Liver (tissue), 9 donors: ENCODE data around the gene SPTSSA. TPM values are rescaled to one million over a fixed set of nuclear protein-coding genes. Genes with fewer than 3 reads are reported as not detected.

ENCODE experiments used
- DNase-seq: peaks from one replicate; pipeline ENCODE4 v3.0.0-alpha.2; 2017; ENCODE audit warnings: low spot score
- H3K27ac ChIP-seq, 2 donors: one replicate each; pipeline ENCODE4 v1.7.0; 2013; ENCODE audit warnings: inconsistent platforms in 2 of 2, low read length in 2 of 2, control low read depth in 1 of 2, low read depth in 1 of 2, mild to moderate bottlenecking in 1 of 2
- H3K27me3 ChIP-seq, 4 donors: one replicate each; pipeline versions ENCODE4 v1.6.1 to v1.7.0; 2013; ENCODE audit warnings: low read length in 3 of 4, inconsistent platforms in 1 of 4, mild to moderate bottlenecking in 1 of 4, moderate library complexity in 1 of 4; ENCODE audit not compliant: control insufficient read depth in 4 of 4, insufficient read depth in 4 of 4
- H3K36me3 ChIP-seq, 4 donors: one replicate each; pipeline versions ENCODE4 v1.6.1 to v1.7.0; 2013; ENCODE audit warnings: low read length in 3 of 4, mild to moderate bottlenecking in 3 of 4, low read depth in 1 of 4, moderate library complexity in 1 of 4; ENCODE audit not compliant: control insufficient read depth in 4 of 4, insufficient read depth in 3 of 4
- H3K4me1 ChIP-seq, 4 donors: one replicate each; pipeline versions ENCODE4 v1.6.1 to v1.7.0; 2013; ENCODE audit warnings: low read length in 3 of 4, mild to moderate bottlenecking in 3 of 4, moderate library complexity in 1 of 4; ENCODE audit not compliant: control insufficient read depth in 4 of 4, insufficient read depth in 4 of 4
- H3K4me3 ChIP-seq, 3 donors: one replicate each; pipeline versions ENCODE4 v1.6.1 to v1.7.0; 2013; ENCODE audit warnings: low read length in 3 of 3, control low read depth in 1 of 3, low read depth in 1 of 3, mild to moderate bottlenecking in 1 of 3
- H3K9ac ChIP-seq, 2 donors: one replicate each; pipeline ENCODE4 v1.7.0; 2013; ENCODE audit warnings: low read length in 2 of 2, mild to moderate bottlenecking in 2 of 2, moderate library complexity in 2 of 2, control low read depth in 1 of 2, low read depth in 1 of 2
- H3K9me3 ChIP-seq, 4 donors: one replicate each; pipeline versions ENCODE4 v1.6.1 to v1.7.0; 2013; ENCODE audit warnings: low read length in 3 of 4; ENCODE audit not compliant: control insufficient read depth in 4 of 4
- ATF3 ChIP-seq: IDR thresholded peaks from 2 replicates; pipeline ENCODE4 v1.6.1; 2016; ENCODE audit warnings: antibody characterized with exemption
- CTCF ChIP-seq: fragments of 150-350 bp; IDR thresholded peaks from 2 replicates; pipeline ENCODE4 v1.5.1; 2017; ENCODE audit warnings: improper control_type of control experiment, low read depth, low read length; ENCODE audit not compliant: missing input control
- EGR1 ChIP-seq, 2 donors: IDR thresholded peaks; 2 replicates each; pipeline ENCODE4 v1.6.1; 2016 to 2018; ENCODE audit warnings: antibody characterized with exemption in 2 of 2, low read depth in 2 of 2
- FOXA1 ChIP-seq: IDR thresholded peaks from 2 replicates; pipeline ENCODE4 v1.6.1; 2016; ENCODE audit warnings: antibody characterized with exemption
- FOXA2 ChIP-seq: IDR thresholded peaks from 2 replicates; pipeline ENCODE4 v1.6.1; 2016; ENCODE audit warnings: antibody characterized with exemption
- GABPA ChIP-seq, 2 donors: IDR thresholded peaks in 1 of 2; conservative IDR thresholded peaks in 1 of 2; 2 replicates each; pipeline ENCODE4 v1.6.1; 2016; ENCODE audit warnings: antibody characterized with exemption in 2 of 2, mild to moderate bottlenecking in 1 of 2, moderate library complexity in 1 of 2
- HNF4A ChIP-seq, 2 donors: conservative IDR thresholded peaks; 2 replicates each; pipeline ENCODE4 v1.6.1; 2016; ENCODE audit warnings: antibody characterized with exemption in 2 of 2, mild to moderate bottlenecking in 2 of 2
- HNF4G ChIP-seq: IDR thresholded peaks from 2 replicates; pipeline ENCODE4 v1.6.1; 2016; ENCODE audit warnings: antibody characterized with exemption
- JUND ChIP-seq, 2 donors: IDR thresholded peaks; 2 replicates each; pipeline ENCODE4 v1.6.1; 2016; ENCODE audit warnings: antibody characterized with exemption in 2 of 2
- MAX ChIP-seq: IDR thresholded peaks from 2 replicates; pipeline ENCODE4 v1.6.1; 2016; ENCODE audit warnings: antibody characterized with exemption
- NR2F2 ChIP-seq: IDR thresholded peaks from 2 replicates; pipeline ENCODE4 v1.6.1; 2016; ENCODE audit warnings: antibody characterized with exemption
- RAD21 ChIP-seq, 2 donors: IDR thresholded peaks; 2 replicates each; pipeline ENCODE4 v1.6.1; 2016; ENCODE audit warnings: antibody characterized with exemption in 2 of 2, mild to moderate bottlenecking in 2 of 2
- REST ChIP-seq: IDR thresholded peaks from 2 replicates; pipeline ENCODE4 v1.6.1; 2016; ENCODE audit warnings: antibody characterized with exemption, mild to moderate bottlenecking
- RXRA ChIP-seq, 2 donors: IDR thresholded peaks; 2 replicates each; pipeline ENCODE4 v1.6.1; 2017 to 2018; ENCODE audit warnings: antibody characterized with exemption in 2 of 2, mild to moderate bottlenecking in 1 of 2
- SP1 ChIP-seq: IDR thresholded peaks from 2 replicates; pipeline ENCODE4 v1.6.1; 2018; ENCODE audit warnings: antibody characterized with exemption, mild to moderate bottlenecking
- TAF1 ChIP-seq: conservative IDR thresholded peaks from 2 replicates; pipeline ENCODE4 v1.6.1; 2016; ENCODE audit warnings: antibody characterized with exemption, mild to moderate bottlenecking
- YY1 ChIP-seq: IDR thresholded peaks from 2 replicates; pipeline ENCODE4 v1.6.1; 2016; ENCODE audit warnings: antibody characterized with exemption, mild to moderate bottlenecking
- ZBTB33 ChIP-seq: IDR thresholded peaks from 2 replicates; pipeline ENCODE4 v1.6.1; 2016; ENCODE audit warnings: antibody characterized with exemption
- WGBS: extraction: QIAGEN DNeasy Blood & Tissue Kit; methylation state at CpG from one replicate; pipeline ENCODE4 v1.1.7; 2013; 5-methylcytosine and 5-hydroxymethylcytosine counted together
- polyA plus RNA-seq, 2 donors: library from polyadenylated mRNA; stranded (reverse) in 1 of 2; unstranded in 1 of 2; fragments of 200-250 nt in 1 of 2; fragments of >200 nt in 1 of 2; fragmentation: Nextera tagmentation in 1 of 2; extraction: Ambion mirVana in 1 of 2; gene quantifications; one replicate each; pipeline versions ENCODE4 v1.2.1 to v1.2.3, GENCODE V29; 2013 to 2015
- total RNA-seq, 2 donors: library from RNA; depleted of rRNA; stranded (reverse); fragments of >200 nt; gene quantifications; one replicate each; pipeline ENCODE4 v1.2.3, GENCODE V29; 2014
- donor health status: healthy.
- donor health status: healthy.
- donor health status: healthy.
- donor health status: healthy.
- donor health status: healthy.

The SPTSSA gene
- total and polyA plus RNA-seq, 4 donors, result 9.5 to 15.2 (median 12.1) TPM

- no peaks in the 10 kb centered on the region for H3K9me3 ChIP-seq
- H3K9ac ChIP-seq, result no peak overlapping the region
- TF ChIP-seq YY1 (no peak), RAD21 (IDR thresholded peaks at IDR 0.05) (no peak), JUND (IDR thresholded peaks at IDR 0.05) (no peak), NR2F2 (no peak), FOXA2 (no peak), GABPA (IDR thresholded peaks at IDR 0.05 in 1 of 2, conservative IDR thresholded peaks at IDR 0.05 in 1 of 2) (no peak), EGR1 (IDR thresholded peaks at IDR 0.05; ENCODE audit: low read depth in 2 of 2) (no peak), HNF4G (no peak), REST (no peak), ATF3 (no peak), ZBTB33 (no peak), TAF1 (no peak), RXRA (IDR thresholded peaks at IDR 0.05) (no peak), MAX (no peak), CTCF (no peak), HNF4A (conservative IDR thresholded peaks at IDR 0.05) (no peak), FOXA1 (no peak), SP1 (no peak)
- H3K27me3 ChIP-seq, result no peaks in the 10 kb centered on the region
- DNase-seq, result no peak
- H3K4me1 ChIP-seq, result peaks cover 0 to 8% (median 3%) of the 10 kb centered on the region in 4 donors
- no peaks in the 10 kb centered on the region for H3K36me3 ChIP-seq
- 99% methylated on average over 2 of the region's 2 CpGs for WGBS
- no peak overlapping the region for H3K4me3 ChIP-seq
- no peak overlapping the region for H3K27ac ChIP-seq
Observed at GRCh38 chr14:34466691-34467090, 4.7 kb upstream of the SPTSSA start.
